OCI-LY1 (cell line): ENCODE results near the gene PAH.

Experiments
- H2AFZ ChIP-seq: fragments of 200-600 bp; sonication (generic), shearing (Covaris generic); 2 replicates; pipeline ENCODE4 v1.6.0; 2014; ENCODE audit warnings: antibody characterized with exemption, mild to moderate bottlenecking, low read length
- H3F3A ChIP-seq: fragments of 200-600 bp; sonication (generic), shearing (Covaris generic); 2 replicates; pipeline ENCODE4 v1.6.0; 2014; ENCODE audit warnings: mild to moderate bottlenecking, antibody characterized with exemption, low read length, moderate library complexity; ENCODE audit not compliant: insufficient read depth
- H3K27ac ChIP-seq: fragments of 200-600 bp; sonication (generic); 2 replicates; pipeline ENCODE4 v1.5.1; 2014; ENCODE audit warnings: low read length, mixed run types, mild to moderate bottlenecking, low read depth; ENCODE audit not compliant: poor library complexity, severe bottlenecking
- H3K27me3 ChIP-seq: fragments of 200-600 bp; sonication (generic); 2 replicates; pipeline ENCODE4 v1.6.0; 2014; ENCODE audit warnings: antibody characterized with exemption, mild to moderate bottlenecking, low read length, moderate library complexity; ENCODE audit not compliant: insufficient read depth
- H3K36me3 ChIP-seq: fragments of 200-600 bp; sonication (generic); 2 replicates; pipeline ENCODE4 v1.6.1; 2014; ENCODE audit warnings: mild to moderate bottlenecking, antibody characterized with exemption, low read length, moderate library complexity, mixed read lengths; ENCODE audit not compliant: insufficient read depth
- H3K4me1 ChIP-seq: fragments of 200-600 bp; sonication (generic); 2 replicates; pipeline ENCODE4 v1.5.1; 2014; ENCODE audit warnings: mild to moderate bottlenecking, low read length, moderate library complexity; ENCODE audit not compliant: insufficient read depth, severe bottlenecking
- H3K4me2 ChIP-seq: fragments of 200-600 bp; sonication (generic), shearing (Covaris generic); 2 replicates; pipeline ENCODE4 v1.6.1; 2014; ENCODE audit warnings: low read length
- H3K4me3 ChIP-seq: fragments of 200-600 bp; sonication (generic); 2 replicates; pipeline ENCODE4 v1.5.1; 2014; ENCODE audit warnings: low read length, low read depth, mild to moderate bottlenecking, mixed read lengths; ENCODE audit not compliant: poor library complexity, severe bottlenecking
- H3K79me2 ChIP-seq: fragments of 200-600 bp; shearing (Covaris generic); 2 replicates; pipeline ENCODE4 v1.6.1; 2016; ENCODE audit warnings: mixed run types, low read length, mixed read lengths; ENCODE audit not compliant: insufficient read depth
- H3K9ac ChIP-seq: fragments of 200-600 bp; sonication (generic), shearing (Covaris generic); 2 replicates; pipeline ENCODE4 v1.6.1; 2014; ENCODE audit warnings: mild to moderate bottlenecking, low read length, mixed read lengths
- H3K9me2 ChIP-seq: fragments of 200-600 bp; sonication (generic), shearing (Covaris generic); 2 replicates; pipeline ENCODE4 v1.6.1; 2014; ENCODE audit warnings: low read depth, mild to moderate bottlenecking, low read length, mixed read lengths
- H3K9me3 ChIP-seq: fragments of 200-600 bp; shearing (Covaris generic); 2 replicates; pipeline ENCODE4 v1.6.1; 2014; ENCODE audit warnings: low read length, mixed read lengths
- H4K20me1 ChIP-seq: fragments of 200-600 bp; sonication (generic), shearing (Covaris generic); 2 replicates; pipeline ENCODE4 v1.6.0; 2016; ENCODE audit warnings: mild to moderate bottlenecking, low read length; ENCODE audit not compliant: insufficient read depth
- CTCF ChIP-seq: fragments of 200-600 bp; sonication (generic), shearing (Covaris generic); IDR thresholded peaks from 2 replicates; pipeline ENCODE4 v1.5.1; 2017; ENCODE audit warnings: mild to moderate bottlenecking, antibody characterized with exemption, low read length, moderate library complexity, mixed read lengths
- EZH2 ChIP-seq: fragments of 200-600 bp; sonication (generic), shearing (Covaris generic); IDR thresholded peaks from 2 replicates; pipeline ENCODE4 v1.8.0; 2017; ENCODE audit warnings: borderline replicate concordance, mixed run types, mild to moderate bottlenecking, antibody characterized with exemption, low read length, moderate library complexity, mixed read lengths

PAH gene

DNA sequence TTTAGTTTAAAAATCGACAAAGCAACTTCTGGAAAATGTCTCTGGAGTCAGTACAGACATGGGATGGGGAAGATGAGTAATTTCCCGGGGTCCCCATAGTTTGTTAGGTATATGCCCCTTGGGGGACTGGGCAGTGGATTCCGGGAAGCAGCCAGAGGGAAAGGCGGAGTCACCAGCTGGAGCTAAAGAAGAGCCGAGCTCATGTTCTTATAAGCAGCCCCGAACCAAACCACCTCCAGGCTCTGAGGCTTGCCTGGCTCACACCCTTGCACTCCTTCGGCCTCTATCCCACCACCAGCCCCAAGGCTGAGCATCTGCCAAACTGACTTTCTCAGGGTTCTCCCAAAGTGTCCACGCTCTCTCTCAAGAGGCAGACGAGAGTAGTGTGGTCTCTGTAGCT is 117.8 kb downstream of the PAH start:
- no peaks in the 10 kb centered on the region for H3K9me2 ChIP-seq
- no peaks in the 10 kb centered on the region for H3K79me2 ChIP-seq
- H3K4me3 ChIP-seq, result no peak overlapping the region
- H3K27me3 ChIP-seq, result no peaks in the 10 kb centered on the region
- no peaks in the 10 kb centered on the region for H3K36me3 ChIP-seq
- no peak overlapping the region for H3K4me2 ChIP-seq
- no peaks in the 10 kb centered on the region for H3K4me1 ChIP-seq
- no peak overlapping the region for H3K27ac ChIP-seq
- H3F3A ChIP-seq, result no peaks in the 10 kb centered on the region
- no peak overlapping the region for H2AFZ ChIP-seq
- no peaks in the 10 kb centered on the region for H3K9me3 ChIP-seq
- H4K20me1 ChIP-seq, result no peaks in the 10 kb centered on the region
- TF ChIP-seq CTCF (no peak), EZH2 (no peak)
- no peak overlapping the region for H3K9ac ChIP-seq

- Histone ChIP-seq H2AFZ (no peak overlapping the region), H3K27ac (no peak overlapping the region), H3K9me3 (no peaks in the 10 kb centered on the region), H3K9me2 (no peaks in the 10 kb centered on the region), H3K36me3 (no peaks in the 10 kb centered on the region), H3K4me1 (no peaks in the 10 kb centered on the region), H3F3A (no peaks in the 10 kb centered on the region), H3K27me3 (no peaks in the 10 kb centered on the region), H3K4me3 (no peak overlapping the region), H3K79me2 (no peaks in the 10 kb centered on the region), H3K4me2 (no peak overlapping the region), H3K9ac (no peak overlapping the region), H4K20me1 (no peaks in the 10 kb centered on the region)
- no peak for TF ChIP-seq EZH2
- TF ChIP-seq CTCF, result no peak
Observed at GRCh38 chr12:102797528-102797927, 119.5 kb downstream of the PAH start.

DNA sequence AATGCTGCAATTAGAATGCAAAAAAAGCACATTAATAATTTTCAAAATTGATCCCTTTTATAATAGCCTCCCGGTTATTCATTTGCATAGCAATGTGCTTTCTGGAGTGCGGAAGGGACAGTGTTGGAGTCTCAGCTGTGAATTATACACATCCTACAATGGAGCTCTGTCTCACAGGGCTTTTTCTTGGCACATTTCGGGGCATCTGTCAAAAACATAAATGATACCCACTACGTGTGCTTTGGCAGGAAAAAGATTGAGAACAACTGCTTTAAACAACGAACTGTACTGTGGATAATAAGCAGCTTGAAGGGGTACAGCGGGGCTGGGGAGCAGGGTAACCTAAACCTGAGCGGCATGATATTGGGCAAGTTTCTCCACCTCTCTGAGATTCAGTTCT is 123.1 kb downstream of the PAH start:
- no peak overlapping the region for H3K4me2 ChIP-seq
- H3K9ac ChIP-seq, result no peak overlapping the region
- H3K79me2 ChIP-seq, result no peaks in the 10 kb centered on the region
- H3K9me2 ChIP-seq, result no peaks in the 10 kb centered on the region
- no peaks in the 10 kb centered on the region for H3F3A ChIP-seq
- H3K4me3 ChIP-seq, result no peak overlapping the region
- no peak overlapping the region for H2AFZ ChIP-seq
- TF ChIP-seq EZH2, result no peak
- TF ChIP-seq CTCF, result no peak
- H3K4me1 ChIP-seq, result no peaks in the 10 kb centered on the region
- no peak overlapping the region for H3K27ac ChIP-seq
- no peaks in the 10 kb centered on the region for H3K36me3 ChIP-seq
- no peaks in the 10 kb centered on the region for H3K27me3 ChIP-seq
- no peaks in the 10 kb centered on the region for H4K20me1 ChIP-seq
- no peaks in the 10 kb centered on the region for H3K9me3 ChIP-seq
